ENCODE results near the gene UGDH. TPM values are rescaled to one million over a fixed set of nuclear protein-coding genes. Genes with fewer than 3 reads are reported as not detected.
"Not testable (repeated sequence)": the region's sequence is repeated elsewhere in the genome, so short reads cannot be mapped to it uniquely, and the experiment has no call there.

UGDH gene
- polyA plus RNA-seq, 2 donors: 11.8 to 14.7 TPM

GRCh38 chr4:39559626-39560025, 32.4 kb upstream of the UGDH start:
- H3K4me3 ChIP-seq (ENCODE audit: low read depth in 1 of 2, low read length in 2 of 2): no peak overlapping the region
- H3K27ac ChIP-seq (ENCODE audit: low read depth in 2 of 2, low read length in 1 of 2): no peak overlapping the region
- no peaks in the 10 kb centered on the region for H3K4me1 ChIP-seq (ENCODE audit: control insufficient read depth in 2 of 2, insufficient read depth in 2 of 2, low read length in 1 of 2)
- no peaks in the 10 kb centered on the region for H3K9me3 ChIP-seq (ENCODE audit: control insufficient read depth in 2 of 2, insufficient read depth in 1 of 2, low read depth in 1 of 2, low read length in 1 of 2)
- WGBS, 2 donors: 58 to 75% methylated on average over 9 of the region's 9 CpGs
- H3K27me3 ChIP-seq (ENCODE audit: control insufficient read depth in 1 of 2, insufficient read depth in 2 of 2, low read length in 2 of 2): no peaks in the 10 kb centered on the region
- peaks cover 0 to under 1% of the 10 kb centered on the region in 2 donors for H3K36me3 ChIP-seq (ENCODE audit: control insufficient read depth in 2 of 2, insufficient read depth in 2 of 2, low read length in 1 of 2)

DNA sequence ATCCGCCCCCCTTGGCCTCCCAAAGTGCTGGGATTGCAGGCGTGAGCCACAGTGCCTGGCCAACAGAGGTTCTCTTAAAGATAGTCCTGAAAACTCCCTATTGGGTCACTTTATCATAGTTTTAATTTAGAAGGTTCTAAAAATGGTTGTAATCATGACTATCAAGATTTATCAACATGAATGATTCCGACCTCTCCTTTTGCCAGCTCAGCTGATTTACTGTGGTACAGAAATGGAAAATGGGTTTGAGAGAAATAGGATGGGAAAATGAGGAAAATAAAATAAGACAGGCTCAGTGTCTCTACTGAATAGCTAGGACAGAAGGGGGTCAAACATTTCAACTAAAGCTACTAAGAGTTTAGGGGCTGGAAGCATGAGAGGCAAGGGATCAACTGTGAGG, 28.2 kb upstream of the UGDH start:
- 94 to 97% methylated on average over 3 of the region's 3 CpGs for WGBS, 2 donors
- no peak overlapping the region for H3K4me3 ChIP-seq (ENCODE audit: low read depth in 1 of 2, low read length in 2 of 2)
- no peak overlapping the region for H3K27ac ChIP-seq (ENCODE audit: low read depth in 2 of 2, low read length in 1 of 2)
- H3K9me3 ChIP-seq (ENCODE audit: control insufficient read depth in 2 of 2, insufficient read depth in 1 of 2, low read depth in 1 of 2, low read length in 1 of 2): no peaks in the 10 kb centered on the region
- H3K4me1 ChIP-seq (ENCODE audit: control insufficient read depth in 2 of 2, insufficient read depth in 2 of 2, low read length in 1 of 2): no peaks in the 10 kb centered on the region
- H3K36me3 ChIP-seq (ENCODE audit: control insufficient read depth in 2 of 2, insufficient read depth in 2 of 2, low read length in 1 of 2): no peaks in the 10 kb centered on the region
- H3K27me3 ChIP-seq (ENCODE audit: control insufficient read depth in 1 of 2, insufficient read depth in 2 of 2, low read length in 2 of 2): no peaks in the 10 kb centered on the region

DNA sequence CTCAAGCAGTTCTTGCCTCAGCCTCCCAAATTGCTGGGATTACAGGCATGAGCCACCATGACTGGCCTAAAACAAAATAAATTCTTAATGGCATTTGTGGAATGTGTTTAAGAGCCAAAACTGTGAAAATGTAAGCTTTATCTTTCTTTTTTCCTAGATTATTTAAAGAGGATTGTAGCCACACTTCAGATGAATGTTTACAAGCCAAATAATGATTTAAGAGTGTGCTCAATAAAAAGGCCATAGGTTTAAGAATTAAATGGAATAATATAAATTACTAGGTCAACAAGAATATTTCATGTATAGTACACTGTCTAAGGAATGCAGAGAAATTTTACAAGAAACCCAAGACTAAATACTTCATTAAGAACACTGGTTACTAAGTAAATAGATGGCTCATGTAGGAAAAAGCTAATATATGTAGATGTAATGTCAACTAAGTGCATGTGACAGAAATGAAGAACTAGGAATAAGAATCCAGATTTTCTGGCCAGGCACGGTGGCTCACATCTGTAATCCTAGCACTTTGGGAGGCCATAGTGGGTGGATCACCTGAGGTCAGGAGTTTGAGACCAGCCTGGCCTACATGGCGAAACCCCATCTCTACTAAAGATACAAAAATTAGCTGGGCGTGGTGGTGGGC, 21.3 kb upstream of the UGDH start:
- Histone ChIP-seq H3K9me3 (ENCODE audit: control insufficient read depth in 2 of 2, insufficient read depth in 1 of 2, low read depth in 1 of 2, low read length in 1 of 2) (no peaks in the 10 kb centered on the region), H3K4me3 (ENCODE audit: low read depth in 1 of 2, low read length in 2 of 2) (no peak overlapping the region), H3K27ac (ENCODE audit: low read depth in 2 of 2, low read length in 1 of 2) (no peak overlapping the region), H3K36me3 (ENCODE audit: control insufficient read depth in 2 of 2, insufficient read depth in 2 of 2, low read length in 1 of 2) (no peaks in the 10 kb centered on the region), H3K27me3 (ENCODE audit: control insufficient read depth in 1 of 2, insufficient read depth in 2 of 2, low read length in 2 of 2) (no peaks in the 10 kb centered on the region), H3K4me1 (ENCODE audit: control insufficient read depth in 2 of 2, insufficient read depth in 2 of 2, low read length in 1 of 2) (peaks cover 0 to 3% of the 10 kb centered on the region in 2 donors)
- 84 to 88% methylated on average over 3 of the region's 3 CpGs for WGBS, 2 donors

GRCh38 chr4:39544580-39545315, 17.5 kb upstream of the UGDH start:
- H3K27ac ChIP-seq (ENCODE audit: low read depth in 2 of 2, low read length in 1 of 2): no peak overlapping the region
- no peaks in the 10 kb centered on the region for H3K36me3 ChIP-seq (ENCODE audit: control insufficient read depth in 2 of 2, insufficient read depth in 2 of 2, low read length in 1 of 2)
- no peaks in the 10 kb centered on the region for H3K9me3 ChIP-seq (ENCODE audit: control insufficient read depth in 2 of 2, insufficient read depth in 1 of 2, low read depth in 1 of 2, low read length in 1 of 2)
- peaks cover 2 to 3% of the 10 kb centered on the region in 2 donors for H3K4me1 ChIP-seq (ENCODE audit: control insufficient read depth in 2 of 2, insufficient read depth in 2 of 2, low read length in 1 of 2)
- H3K27me3 ChIP-seq (ENCODE audit: control insufficient read depth in 1 of 2, insufficient read depth in 2 of 2, low read length in 2 of 2): no peaks in the 10 kb centered on the region
- H3K4me3 ChIP-seq (ENCODE audit: low read depth in 1 of 2, low read length in 2 of 2): no peak overlapping the region
- WGBS, 2 donors: 26 to 49% methylated on average over 1 of the region's 1 CpG

DNA sequence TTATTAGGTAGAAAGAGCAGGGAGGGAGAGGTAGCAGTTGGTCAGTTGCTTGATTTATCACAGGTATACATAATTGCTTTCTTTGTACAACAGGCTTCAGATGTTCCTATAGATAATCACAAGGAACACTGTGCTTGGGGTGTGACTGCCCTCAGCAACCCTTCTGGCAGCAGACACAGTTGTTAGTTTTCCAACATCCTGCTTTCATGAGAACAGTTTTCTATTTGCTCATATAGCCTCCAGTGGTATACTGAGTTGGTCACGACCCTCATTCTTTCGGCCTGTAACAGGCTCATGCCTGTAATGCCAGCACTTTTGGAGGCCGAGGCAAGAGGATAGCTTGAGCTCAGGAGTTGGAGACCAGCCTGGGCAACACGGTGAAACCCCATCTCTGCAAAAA, 16.8 kb upstream of the UGDH start:
- not testable (repeated sequence) for H3K27me3 ChIP-seq (ENCODE audit: control insufficient read depth in 1 of 2, insufficient read depth in 2 of 2, low read length in 2 of 2); H3K4me1 ChIP-seq (ENCODE audit: control insufficient read depth in 2 of 2, insufficient read depth in 2 of 2, low read length in 1 of 2); H3K27ac ChIP-seq (ENCODE audit: low read depth in 2 of 2, low read length in 1 of 2); H3K36me3 ChIP-seq (ENCODE audit: control insufficient read depth in 2 of 2, insufficient read depth in 2 of 2, low read length in 1 of 2); H3K4me3 ChIP-seq (ENCODE audit: low read depth in 1 of 2, low read length in 2 of 2); H3K9me3 ChIP-seq (ENCODE audit: control insufficient read depth in 2 of 2, insufficient read depth in 1 of 2, low read depth in 1 of 2, low read length in 1 of 2)
- 83 to 87% methylated on average over 4 of the region's 4 CpGs for WGBS, 2 donors

GRCh38 chr4:39543034-39543433, 15.8 kb upstream of the UGDH start:
- no peak overlapping the region for H3K27ac ChIP-seq (ENCODE audit: low read depth in 2 of 2, low read length in 1 of 2)
- H3K9me3 ChIP-seq (ENCODE audit: control insufficient read depth in 2 of 2, insufficient read depth in 1 of 2, low read depth in 1 of 2, low read length in 1 of 2): no peaks in the 10 kb centered on the region
- H3K4me1 ChIP-seq (ENCODE audit: control insufficient read depth in 2 of 2, insufficient read depth in 2 of 2, low read length in 1 of 2): peaks cover 0 to 2% of the 10 kb centered on the region in 2 donors
- 69% methylated on average over 5 of the region's 5 CpGs for WGBS, 2 donors
- no peaks in the 10 kb centered on the region for H3K36me3 ChIP-seq (ENCODE audit: control insufficient read depth in 2 of 2, insufficient read depth in 2 of 2, low read length in 1 of 2)
- H3K27me3 ChIP-seq (ENCODE audit: control insufficient read depth in 1 of 2, insufficient read depth in 2 of 2, low read length in 2 of 2): no peaks in the 10 kb centered on the region
- H3K4me3 ChIP-seq (ENCODE audit: low read depth in 1 of 2, low read length in 2 of 2): no peak overlapping the region

GRCh38 chr4:39542611-39543012, 15.4 kb upstream of the UGDH start:
- 36 to 44% methylated on average over 4 of the region's 4 CpGs for WGBS, 2 donors
- no peaks in the 10 kb centered on the region for H3K36me3 ChIP-seq (ENCODE audit: control insufficient read depth in 2 of 2, insufficient read depth in 2 of 2, low read length in 1 of 2)
- no peak overlapping the region for H3K4me3 ChIP-seq (ENCODE audit: low read depth in 1 of 2, low read length in 2 of 2)
- no peaks in the 10 kb centered on the region for H3K27me3 ChIP-seq (ENCODE audit: control insufficient read depth in 1 of 2, insufficient read depth in 2 of 2, low read length in 2 of 2)
- H3K9me3 ChIP-seq (ENCODE audit: control insufficient read depth in 2 of 2, insufficient read depth in 1 of 2, low read depth in 1 of 2, low read length in 1 of 2): no peaks in the 10 kb centered on the region
- no peak overlapping the region for H3K27ac ChIP-seq (ENCODE audit: low read depth in 2 of 2, low read length in 1 of 2)
- peaks cover 0 to 2% of the 10 kb centered on the region in 2 donors for H3K4me1 ChIP-seq (ENCODE audit: control insufficient read depth in 2 of 2, insufficient read depth in 2 of 2, low read length in 1 of 2)

- no peaks in the 10 kb centered on the region for H3K36me3 ChIP-seq (ENCODE audit: control insufficient read depth in 2 of 2, insufficient read depth in 2 of 2, low read length in 1 of 2)
- H3K27ac ChIP-seq (ENCODE audit: low read depth in 2 of 2, low read length in 1 of 2): no peak overlapping the region
- 48 to 52% methylated on average over 7 of the region's 7 CpGs for WGBS, 2 donors
Measured at GRCh38 chr4:39541987-39542610, 14.9 kb upstream of the UGDH start.

GRCh38 chr4:39539089-39539611, 11.9 kb upstream of the UGDH start:
- Histone ChIP-seq H3K36me3 (ENCODE audit: control insufficient read depth in 2 of 2, insufficient read depth in 2 of 2, low read length in 1 of 2) (no peaks in the 10 kb centered on the region), H3K9me3 (ENCODE audit: control insufficient read depth in 2 of 2, insufficient read depth in 1 of 2, low read depth in 1 of 2, low read length in 1 of 2) (no peaks in the 10 kb centered on the region), H3K4me1 (ENCODE audit: control insufficient read depth in 2 of 2, insufficient read depth in 2 of 2, low read length in 1 of 2) (peaks cover 0 to 2% of the 10 kb centered on the region in 2 donors), H3K27ac (ENCODE audit: low read depth in 2 of 2, low read length in 1 of 2) (no peak overlapping the region), H3K27me3 (ENCODE audit: control insufficient read depth in 1 of 2, insufficient read depth in 2 of 2, low read length in 2 of 2) (no peaks in the 10 kb centered on the region), H3K4me3 (ENCODE audit: low read depth in 1 of 2, low read length in 2 of 2) (no peak overlapping the region)
- WGBS, 2 donors: 86 to 87% methylated on average over 5 of the region's 5 CpGs

More at GRCh38 chr4:39541987-39542610, 14.9 kb upstream of the UGDH start:
- H3K27me3 ChIP-seq (ENCODE audit: control insufficient read depth in 1 of 2, insufficient read depth in 2 of 2, low read length in 2 of 2): no peaks in the 10 kb centered on the region
- H3K9me3 ChIP-seq (ENCODE audit: control insufficient read depth in 2 of 2, insufficient read depth in 1 of 2, low read depth in 1 of 2, low read length in 1 of 2): no peaks in the 10 kb centered on the region
- no peak overlapping the region for H3K4me3 ChIP-seq (ENCODE audit: low read depth in 1 of 2, low read length in 2 of 2)
- peaks cover 0 to 2% of the 10 kb centered on the region in 2 donors for H3K4me1 ChIP-seq (ENCODE audit: control insufficient read depth in 2 of 2, insufficient read depth in 2 of 2, low read length in 1 of 2)

Data from esophagus (tissue), 2 donors.